Measurements from ENCODE around the gene GSTA2.

GSTA2 gene

GRCh38 chr6:52734072-52734471 lies 29.2 kb downstream of the GSTA2 start:
- no peak overlapping the region for H3K4me3 ChIP-seq (replicated peaks; ENCODE audit: low read depth, low read length)
- TF ChIP-seq, protein P1, sequence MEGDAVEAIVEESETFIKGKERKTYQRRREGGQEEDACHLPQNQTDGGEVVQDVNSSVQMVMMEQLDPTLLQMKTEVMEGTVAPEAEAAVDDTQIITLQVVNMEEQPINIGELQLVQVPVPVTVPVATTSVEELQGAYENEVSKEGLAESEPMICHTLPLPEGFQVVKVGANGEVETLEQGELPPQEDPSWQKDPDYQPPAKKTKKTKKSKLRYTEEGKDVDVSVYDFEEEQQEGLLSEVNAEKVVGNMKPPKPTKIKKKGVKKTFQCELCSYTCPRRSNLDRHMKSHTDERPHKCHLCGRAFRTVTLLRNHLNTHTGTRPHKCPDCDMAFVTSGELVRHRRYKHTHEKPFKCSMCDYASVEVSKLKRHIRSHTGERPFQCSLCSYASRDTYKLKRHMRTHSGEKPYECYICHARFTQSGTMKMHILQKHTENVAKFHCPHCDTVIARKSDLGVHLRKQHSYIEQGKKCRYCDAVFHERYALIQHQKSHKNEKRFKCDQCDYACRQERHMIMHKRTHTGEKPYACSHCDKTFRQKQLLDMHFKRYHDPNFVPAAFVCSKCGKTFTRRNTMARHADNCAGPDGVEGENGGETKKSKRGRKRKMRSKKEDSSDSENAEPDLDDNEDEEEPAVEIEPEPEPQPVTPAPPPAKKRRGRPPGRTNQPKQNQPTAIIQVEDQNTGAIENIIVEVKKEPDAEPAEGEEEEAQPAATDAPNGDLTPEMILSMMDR (IDR thresholded peaks at IDR 0.05; ENCODE audit: low read depth, low read length, missing control alignments), result no peak
- no peak for DNase-seq (ENCODE audit: extremely low read depth, low read depth)

DNA sequence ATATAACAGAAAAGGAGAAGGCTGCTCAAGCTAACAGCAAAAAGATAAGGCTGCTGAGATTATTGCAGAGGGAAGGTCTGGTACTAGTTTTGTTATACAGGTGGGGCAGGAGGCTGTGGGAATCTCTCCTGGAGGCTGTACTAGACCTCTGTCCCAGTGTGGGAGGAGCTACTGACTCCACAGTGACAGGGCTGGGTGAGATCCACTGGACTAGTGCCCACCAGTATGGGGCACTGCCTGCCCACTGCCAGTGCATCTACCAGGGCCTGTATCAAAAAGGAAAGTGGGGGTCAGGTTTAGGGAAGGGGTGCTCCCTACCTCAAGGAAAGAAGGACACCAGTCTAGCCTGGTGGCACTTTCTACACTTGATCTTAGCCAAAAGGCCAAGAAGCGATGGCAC lies 30.1 kb downstream of the GSTA2 start:
- DNase-seq (ENCODE audit: extremely low read depth, low read depth), result no peak
- no peak overlapping the region for H3K4me3 ChIP-seq (replicated peaks; ENCODE audit: low read depth, low read length)
- TF ChIP-seq, protein P1 (IDR thresholded peaks at IDR 0.05; ENCODE audit: low read depth, low read length, missing control alignments), result no peak

DNA sequence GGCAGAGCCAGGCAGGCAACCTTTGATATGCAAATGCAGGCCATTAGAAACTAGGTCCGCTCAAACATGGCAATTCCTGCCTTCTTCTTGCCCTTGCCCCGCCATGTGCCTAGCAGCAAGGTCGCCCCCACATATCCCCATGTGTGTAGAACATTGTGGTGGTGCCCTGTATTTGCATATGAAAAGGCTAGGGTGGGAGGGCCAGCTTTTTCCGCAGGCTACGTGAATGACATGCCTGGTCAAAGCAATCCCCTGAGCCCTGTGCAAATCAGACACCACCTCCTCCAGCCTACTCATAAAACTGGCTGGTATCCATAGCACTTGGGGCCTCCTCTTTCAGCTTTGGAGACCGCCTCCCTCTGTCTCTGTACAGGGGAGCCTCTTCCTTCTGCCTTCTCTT lies 31.6 kb downstream of the GSTA2 start:
- no peak for DNase-seq (ENCODE audit: extremely low read depth, low read depth)
- no peak overlapping the region for H3K4me3 ChIP-seq (replicated peaks; ENCODE audit: low read depth, low read length)
- TF ChIP-seq, protein P1 (IDR thresholded peaks at IDR 0.05; ENCODE audit: low read depth, low read length, missing control alignments), result no peak

DNA sequence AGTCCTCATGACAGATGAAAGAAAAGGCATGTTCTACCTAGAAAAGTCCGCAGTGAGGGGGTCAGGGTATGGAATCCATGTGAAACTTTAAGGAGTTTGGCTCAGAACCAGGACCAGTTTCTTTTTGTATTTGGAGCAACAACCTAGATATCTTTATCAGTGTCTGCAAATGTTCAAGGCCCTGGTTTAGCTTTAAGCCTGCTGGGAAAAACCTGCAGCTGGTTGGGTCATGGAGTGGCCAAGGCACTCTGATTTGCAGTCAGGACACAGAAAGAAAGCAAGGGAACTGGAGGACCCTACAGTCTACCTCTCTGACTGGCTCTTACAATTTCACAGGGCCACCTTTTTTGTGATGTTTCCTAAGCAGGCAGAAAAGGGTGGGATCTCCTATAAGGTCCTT lies 33.7 kb downstream of the GSTA2 start:
- no peak overlapping the region for H3K4me3 ChIP-seq (replicated peaks; ENCODE audit: low read depth, low read length)
- no peak for DNase-seq (ENCODE audit: extremely low read depth, low read depth)
- TF ChIP-seq, protein P1 (IDR thresholded peaks at IDR 0.05; ENCODE audit: low read depth, low read length, missing control alignments), result no peak

GRCh38 chr6:52728394-52728793 lies 34.9 kb downstream of the GSTA2 start:
- H3K4me3 ChIP-seq (replicated peaks; ENCODE audit: low read depth, low read length), result no peak overlapping the region
- DNase-seq (ENCODE audit: extremely low read depth, low read depth), result no peak
- TF ChIP-seq, protein P1 (IDR thresholded peaks at IDR 0.05; ENCODE audit: low read depth, low read length, missing control alignments), result no peak

DNA sequence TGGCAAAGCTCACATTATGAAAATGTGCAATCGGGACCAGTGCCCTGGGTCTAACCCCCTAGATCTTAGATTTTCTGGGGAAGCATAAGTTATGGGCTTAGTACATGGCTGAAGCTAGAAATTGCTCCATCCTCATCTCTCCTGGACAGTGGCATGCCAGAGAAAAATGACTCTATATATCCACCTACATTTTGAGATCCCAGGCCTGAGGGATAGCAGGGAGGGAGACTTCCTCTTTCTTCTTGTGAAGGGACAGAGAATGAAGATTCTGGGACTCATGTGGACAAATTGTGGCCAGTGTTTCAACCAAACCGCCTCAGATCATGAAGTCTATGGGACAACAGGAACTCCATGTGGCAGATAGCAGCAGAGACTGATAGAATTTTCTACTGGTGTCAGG lies 35.4 kb downstream of the GSTA2 start:
- no peak overlapping the region for H3K4me3 ChIP-seq (replicated peaks; ENCODE audit: low read depth, low read length)
- DNase-seq (ENCODE audit: extremely low read depth, low read depth), result no peak
- TF ChIP-seq, protein P1 (IDR thresholded peaks at IDR 0.05; ENCODE audit: low read depth, low read length, missing control alignments), result no peak

Data from HFF-Myc (cell line).